ENCODE measurements around the gene RPS28.
"Not testable (repeated sequence)": the region's sequence is repeated elsewhere in the genome, so short reads cannot be mapped to it uniquely, and the experiment has no call there.

RPS28 gene

DNA sequence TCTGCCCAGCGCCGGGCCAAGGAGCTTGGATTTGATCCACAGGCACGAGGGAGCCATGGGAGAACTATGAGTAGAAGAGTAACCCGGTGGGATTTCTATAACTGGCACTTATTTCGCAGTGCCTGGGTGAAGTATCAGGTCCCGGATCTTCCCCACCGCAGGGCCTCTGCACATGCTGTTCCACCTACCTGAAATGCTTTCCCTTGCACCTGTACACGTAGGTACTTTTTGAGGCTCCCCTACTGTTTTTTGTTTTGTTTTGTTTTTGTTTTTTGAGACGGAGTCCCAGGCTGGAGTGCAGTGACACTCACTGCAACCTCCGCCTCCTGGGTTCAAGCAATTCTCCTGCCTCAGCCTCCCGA is 22.2 kb downstream of the RPS28 start:
- DNase-seq: no peak

GRCh38 chr19:8349629-8350372 is 28.5 kb downstream of the RPS28 start:
- not testable (repeated sequence) for DNase-seq

GRCh38 chr19:8352134-8352827 is 31.0 kb downstream of the RPS28 start:
- no peak for DNase-seq

- DNase-seq: not testable (repeated sequence)
Observed at GRCh38 chr19:8352845-8353244, 31.5 kb downstream of the RPS28 start.

DNA sequence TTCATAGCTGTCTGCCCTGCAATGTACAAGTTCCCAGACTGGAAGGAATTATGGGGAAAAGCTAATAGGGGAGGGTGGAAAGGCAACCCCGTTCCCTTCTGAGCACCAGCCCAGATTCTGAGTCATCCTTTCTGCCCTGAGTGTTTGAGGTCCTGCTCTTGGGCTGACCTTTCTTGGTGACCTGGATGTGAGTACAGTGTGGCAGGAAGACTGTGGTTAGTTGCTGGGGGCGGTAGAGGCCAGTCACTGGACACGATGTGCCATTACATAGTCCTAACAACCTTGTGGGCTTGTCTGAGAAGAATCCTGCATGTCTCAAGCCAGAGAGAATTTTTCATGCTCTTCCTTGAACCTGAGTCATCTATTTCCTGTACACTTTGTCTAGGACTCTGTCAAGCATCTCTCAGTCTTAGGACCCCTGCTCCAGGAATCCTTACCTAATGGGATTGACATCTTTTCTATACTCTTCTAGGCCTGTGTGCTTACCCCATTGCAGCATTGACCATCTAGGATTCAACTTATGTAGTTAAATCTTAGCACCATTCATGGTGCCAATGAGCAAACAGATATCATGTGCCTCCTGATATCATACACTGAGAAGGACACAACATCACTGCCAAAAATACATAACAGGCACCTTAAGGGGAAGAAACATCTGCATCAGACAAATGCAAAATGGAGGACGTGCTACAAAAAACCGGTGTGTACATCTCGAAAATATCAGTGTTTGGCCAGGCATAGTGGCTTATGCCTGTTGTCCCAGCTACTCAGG is 34.5 kb downstream of the RPS28 start:
- no peak for DNase-seq

DNA sequence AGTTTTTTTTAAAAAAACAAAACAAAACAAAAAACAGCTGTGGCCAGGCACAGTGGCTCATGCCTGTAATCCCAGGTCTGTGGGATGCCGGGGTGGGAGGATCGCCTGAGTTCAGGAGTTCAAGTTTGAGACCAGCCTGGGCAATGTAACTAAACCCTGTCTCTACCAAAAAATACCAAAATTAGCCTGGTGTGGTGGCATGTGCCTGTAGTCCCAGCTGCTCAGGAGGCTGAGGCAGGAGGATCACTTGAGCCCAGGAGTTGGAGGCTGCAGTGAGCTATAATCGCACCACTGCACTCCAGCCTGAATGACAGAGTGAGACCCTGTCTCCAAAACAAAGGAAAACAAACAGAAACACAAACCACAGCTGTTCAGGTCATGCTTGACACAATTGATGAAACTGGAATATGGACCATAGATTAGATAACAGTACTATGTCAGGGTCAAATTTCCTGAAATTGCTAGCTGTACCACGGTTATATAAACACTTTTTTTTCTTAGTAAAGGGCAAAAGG is 35.8 kb downstream of the RPS28 start:
- DNase-seq: no peak

- no peak for DNase-seq
Observed at GRCh38 chr19:8358948-8359347, 37.7 kb downstream of the RPS28 start.

DNA sequence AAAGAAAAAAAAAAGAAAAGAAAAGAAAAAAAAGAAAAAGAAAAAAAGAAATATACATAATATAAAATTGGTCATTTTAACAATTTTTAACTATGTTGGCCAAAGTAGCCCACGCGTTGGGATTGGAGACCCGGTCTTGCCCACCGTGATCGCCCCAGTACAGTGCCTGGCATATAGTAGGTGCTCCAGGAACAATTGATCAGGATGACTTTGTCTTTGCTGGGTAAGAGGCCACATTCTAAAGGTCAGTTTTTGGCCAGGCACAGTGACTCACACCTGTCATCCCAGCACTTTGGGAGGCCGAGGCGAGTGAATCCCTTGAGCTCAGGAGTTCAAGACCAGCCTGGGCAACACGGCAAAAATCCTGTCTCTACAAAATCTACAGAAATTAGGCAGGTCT is 38.9 kb downstream of the RPS28 start:
- no peak for DNase-seq

GRCh38 chr19:8361921-8362793 is 40.9 kb downstream of the RPS28 start:
- no peak for DNase-seq

- DNase-seq: peak; percentile 55
Observed at GRCh38 chr19:8363803-8364771, 42.8 kb downstream of the RPS28 start, which contains the start of gene ANGPTL4. TSS of gene ANGPTL4 (plus strand) at chr19:8364155. CDS start at chr19:8364322, 167 bp downstream.

GRCh38 chr19:8366121-8366581 is 44.9 kb downstream of the RPS28 start:
- no peak for DNase-seq

- DNase-seq: no peak
Observed at GRCh38 chr19:8366961-8367326, 45.6 kb downstream of the RPS28 start.

GRCh38 chr19:8367327-8368001 is 46.2 kb downstream of the RPS28 start:
- DNase-seq: no peak

DNA sequence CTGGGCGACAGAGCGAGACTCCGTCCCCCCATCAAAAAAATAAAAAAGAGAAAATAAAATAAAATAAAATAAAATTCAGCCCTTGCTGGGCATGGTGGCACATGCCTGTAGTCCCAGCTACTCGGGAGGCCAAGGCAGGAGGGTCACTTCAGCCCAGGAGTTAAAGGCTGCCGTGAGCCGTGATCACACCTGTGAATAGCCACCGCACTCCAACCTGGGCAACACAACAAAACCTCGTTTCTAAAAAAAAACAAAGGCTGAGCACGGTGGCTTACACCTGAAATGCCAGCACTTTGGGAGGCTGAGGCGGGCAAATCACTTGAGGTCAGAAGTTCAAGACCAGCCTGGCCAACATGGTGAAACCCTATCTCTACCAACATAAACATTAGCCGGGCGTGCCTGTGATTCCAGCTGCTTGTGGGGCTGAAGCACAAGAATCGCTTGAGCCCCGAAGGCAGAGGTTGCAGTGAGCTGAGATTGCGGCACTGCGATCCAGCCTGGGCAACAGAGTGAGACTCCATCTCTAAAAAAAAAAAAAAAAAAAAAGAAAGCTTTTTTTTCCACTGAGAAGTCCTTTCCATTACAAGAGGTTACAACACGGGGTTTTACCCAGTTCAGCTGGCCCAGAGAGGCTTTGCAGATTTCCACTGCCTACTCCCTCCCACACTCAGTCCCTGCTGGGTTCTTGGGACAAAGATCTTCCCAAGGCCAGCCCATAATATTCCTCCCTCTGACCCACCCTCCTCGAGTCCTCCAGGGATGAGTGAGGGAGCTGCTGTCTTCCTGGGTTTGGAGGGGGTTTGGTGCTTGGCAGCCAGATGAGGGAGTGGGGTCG is 49.1 kb downstream of the RPS28 start:
- no peak for DNase-seq

DNA sequence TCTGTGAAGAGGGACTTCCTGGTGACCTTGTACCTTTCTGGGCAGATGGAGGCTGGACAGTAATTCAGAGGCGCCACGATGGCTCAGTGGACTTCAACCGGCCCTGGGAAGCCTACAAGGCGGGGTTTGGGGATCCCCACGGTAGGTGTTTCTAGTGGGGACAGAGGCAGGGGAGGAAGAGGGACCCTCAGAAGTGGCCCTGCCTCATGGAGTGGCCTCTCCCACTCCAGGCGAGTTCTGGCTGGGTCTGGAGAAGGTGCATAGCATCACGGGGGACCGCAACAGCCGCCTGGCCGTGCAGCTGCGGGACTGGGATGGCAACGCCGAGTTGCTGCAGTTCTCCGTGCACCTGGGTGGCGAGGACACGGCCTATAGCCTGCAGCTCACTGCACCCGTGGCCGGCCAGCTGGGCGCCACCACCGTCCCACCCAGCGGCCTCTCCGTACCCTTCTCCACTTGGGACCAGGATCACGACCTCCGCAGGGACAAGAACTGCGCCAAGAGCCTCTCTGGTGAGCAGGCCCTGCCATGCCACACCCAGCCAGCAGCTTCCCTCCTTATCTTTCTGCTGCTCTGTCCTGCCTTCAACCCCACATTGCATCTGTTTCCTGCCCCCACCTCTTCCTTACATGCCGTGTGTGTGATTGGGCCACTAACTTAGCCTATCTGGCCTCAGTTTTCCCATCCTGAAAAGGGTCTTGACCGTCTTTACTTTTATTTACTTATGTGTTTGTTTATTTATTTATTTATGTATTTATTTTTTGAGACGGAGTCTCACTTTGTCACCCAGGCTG is 49.9 kb downstream of the RPS28 start:
- DNase-seq: no peak
